Endothelial cell of umbilical vein (primary cell): ENCODE measurements around the gene STAC3.

Experiments
- CTCF ChIP-seq, 2 donors: IDR thresholded peaks; 1 replicate in 1 of 2; 2 replicates in 1 of 2; pipeline ENCODE4 v1.5.1; 2011; ENCODE audit warnings: low read length in 2 of 2, mild to moderate bottlenecking in 2 of 2, moderate library complexity in 2 of 2, control low read depth in 1 of 2, inconsistent platforms in 1 of 2, low read depth in 1 of 2; ENCODE audit not compliant: insufficient read depth in 1 of 2; ENCODE audit errors: extremely low read depth in 1 of 2
- MAX ChIP-seq: IDR thresholded peaks from 2 replicates; pipeline ENCODE4 v1.6.1; 2011; ENCODE audit not compliant: insufficient read depth, insufficient read length
- MYC ChIP-seq: IDR thresholded peaks from one replicate; pipeline ENCODE4 v1.6.1; 2011; ENCODE audit warnings: mild to moderate bottlenecking, low read depth, low read length
- POLR2A ChIP-seq: IDR thresholded peaks from 2 replicates; pipeline ENCODE4 v1.6.1; 2012; ENCODE audit warnings: low read depth, mild to moderate bottlenecking, control low read depth, low read length
- POLR2AphosphoS5 ChIP-seq: IDR thresholded peaks from 2 replicates; pipeline ENCODE4 v1.6.1; 2012; ENCODE audit warnings: low read depth, mild to moderate bottlenecking, control low read depth, low read length, moderate library complexity; ENCODE audit not compliant: insufficient read depth

- TF ChIP-seq CTCF (IDR thresholded peaks at IDR 0.05; ENCODE audit: extremely low read depth in 1 of 2, insufficient read depth in 1 of 2, low read depth in 1 of 2, low read length in 2 of 2) (no peak), POLR2AphosphoS5 (no peak), MAX (no peak), POLR2A (no peak), MYC (no peak)
These were observed 10.0 kb downstream of the STAC3 start for GRCh38 chr12:57240926-57241401.
